Large intestine (tissue), 3 donors: Measurements from ENCODE around the gene CRHR2. TPM values are rescaled to one million over a fixed set of nuclear protein-coding genes. Genes with fewer than 3 reads are reported as not detected.

Source experiments
- DNase-seq, 2 donors: peaks; one replicate each; pipeline versions ENCODE4 v3.0.0 to v3.0.0-alpha.2; 2013
- H3K27ac ChIP-seq: one replicate; pipeline ENCODE4 v1.5.1; 2013; ENCODE audit warnings: low read length
- H3K27me3 ChIP-seq: 2 replicates; pipeline ENCODE4 v1.6.1; 2013; ENCODE audit warnings: low read length; ENCODE audit not compliant: control insufficient read depth, insufficient read depth
- H3K36me3 ChIP-seq: 2 replicates; pipeline ENCODE4 v1.6.1; 2013; ENCODE audit warnings: low read length; ENCODE audit not compliant: control insufficient read depth, insufficient read depth
- H3K4me1 ChIP-seq: one replicate; pipeline ENCODE4 v1.6.1; 2013; ENCODE audit warnings: low read length; ENCODE audit not compliant: control insufficient read depth, insufficient read depth
- H3K4me3 ChIP-seq: one replicate; pipeline ENCODE4 v1.5.1; 2013; ENCODE audit warnings: low read length
- H3K9me3 ChIP-seq: one replicate; pipeline ENCODE4 v1.6.1; 2013; ENCODE audit warnings: mild to moderate bottlenecking, low read depth, low read length, moderate library complexity; ENCODE audit not compliant: control insufficient read depth
- WGBS: methylation state at CpG from one replicate; pipeline ENCODE4 v1.1.5; 2013; ENCODE audit warnings: low lambda C conversion rate; ENCODE audit not compliant: insufficient coverage; 5-methylcytosine and 5-hydroxymethylcytosine counted together
- polyA plus RNA-seq: library from polyadenylated mRNA; unstranded; fragments of 120-200 nt; gene quantifications from one replicate; pipeline ENCODE4 v1.2.1, GENCODE V29; 2013

The CRHR2 gene
- polyA plus RNA-seq, 1 donor, result 0.31 TPM

- no peak for DNase-seq
- Histone ChIP-seq H3K27me3 (no peaks in the 10 kb centered on the region), H3K9me3 (no peaks in the 10 kb centered on the region), H3K36me3 (peaks cover 60% of the 10 kb centered on the region), H3K27ac (no peak overlapping the region), H3K4me1 (no peaks in the 10 kb centered on the region), H3K4me3 (no peak overlapping the region)
- 93% methylated on average over 2 of the region's 3 CpGs for WGBS
These were observed 77.4 kb downstream of the CRHR2 start for GRCh38 chr7:30604901-30605300.

Other genes with a start within 250 kb of the CRHR2 start
- 7.5 TPM for gene NOD1, start 203.7 kb downstream of the CRHR2 start, polyA plus RNA-seq
- gene GGCT, start 177.6 kb downstream of the CRHR2 start, polyA plus RNA-seq, result 64.6 TPM
- gene GARS1, start 87.6 kb downstream of the CRHR2 start, polyA plus RNA-seq, result 50.9 TPM
- gene INMT, start 69.7 kb upstream of the CRHR2 start, polyA plus RNA-seq, result 10.1 TPM
- 12.3 TPM for gene MINDY4, start 89.0 kb upstream of the CRHR2 start, polyA plus RNA-seq
- 81.6 TPM for gene AQP1, start 229.4 kb upstream of the CRHR2 start, polyA plus RNA-seq